Upper lobe of right lung (tissue), 1 donor: ENCODE results near the gene MEGF6. TPM values are rescaled to one million over a fixed set of nuclear protein-coding genes. Genes with fewer than 3 reads are reported as not detected.
A peak's percentile ranks its signal among the peaks of the same experiment; 100 is the strongest.

ENCODE experiments used
- ATAC-seq: fragments of 200-7000 bp; cut with Tn5 transposase; one replicate; pipeline ENCODE4 v1.9.1; 2020; ENCODE audit warnings: mild to moderate bottlenecking, moderate library complexity
- DNase-seq: peaks from one replicate; pipeline ENCODE4 v3.0.0-alpha.2; 2020
- H3K27ac ChIP-seq: fragments of 200-600 bp; one replicate; pipeline ENCODE4 v1.8.0; 2022
- H3K27me3 ChIP-seq: fragments of 200-600 bp; one replicate; pipeline ENCODE4 v1.8.0; 2022; ENCODE audit warnings: mild to moderate bottlenecking
- H3K36me3 ChIP-seq: fragments of 200-600 bp; one replicate; pipeline ENCODE4 v1.8.0; 2022
- H3K4me1 ChIP-seq: fragments of 200-600 bp; one replicate; pipeline ENCODE4 v1.8.0; 2022
- H3K4me3 ChIP-seq: fragments of 200-600 bp; one replicate; pipeline ENCODE4 v1.8.0; 2022; ENCODE audit warnings: mild to moderate bottlenecking
- H3K9me3 ChIP-seq: fragments of 200-600 bp; one replicate; pipeline ENCODE4 v1.8.0; 2022
- CTCF ChIP-seq: fragments of 200-600 bp; IDR thresholded peaks from one replicate; pipeline ENCODE4 v1.8.0; 2022; ENCODE audit warnings: antibody characterized with exemption
- intact Hi-C: fragments of 100-400 bp; cut with DNase I; formaldehyde crosslinking; loops from one replicate; pipeline ENCODE4 v1.11.0; 2022
- total RNA-seq: library from RNA; stranded (reverse); fragmentation: NEBNext Ultra II Directional; extraction: Animal tissue kit (Norgen Biotek cat#: 25700); gene quantifications from one replicate; pipeline ENCODE4 v1.2.1, GENCODE V29; 2021
- donor health status: DM: no; HTN: yes; CAD: no; lungs with severe emphysema.

The MEGF6 gene
- total RNA-seq, 1 donor from 2014 or later = 96.6 TPM

DNA sequence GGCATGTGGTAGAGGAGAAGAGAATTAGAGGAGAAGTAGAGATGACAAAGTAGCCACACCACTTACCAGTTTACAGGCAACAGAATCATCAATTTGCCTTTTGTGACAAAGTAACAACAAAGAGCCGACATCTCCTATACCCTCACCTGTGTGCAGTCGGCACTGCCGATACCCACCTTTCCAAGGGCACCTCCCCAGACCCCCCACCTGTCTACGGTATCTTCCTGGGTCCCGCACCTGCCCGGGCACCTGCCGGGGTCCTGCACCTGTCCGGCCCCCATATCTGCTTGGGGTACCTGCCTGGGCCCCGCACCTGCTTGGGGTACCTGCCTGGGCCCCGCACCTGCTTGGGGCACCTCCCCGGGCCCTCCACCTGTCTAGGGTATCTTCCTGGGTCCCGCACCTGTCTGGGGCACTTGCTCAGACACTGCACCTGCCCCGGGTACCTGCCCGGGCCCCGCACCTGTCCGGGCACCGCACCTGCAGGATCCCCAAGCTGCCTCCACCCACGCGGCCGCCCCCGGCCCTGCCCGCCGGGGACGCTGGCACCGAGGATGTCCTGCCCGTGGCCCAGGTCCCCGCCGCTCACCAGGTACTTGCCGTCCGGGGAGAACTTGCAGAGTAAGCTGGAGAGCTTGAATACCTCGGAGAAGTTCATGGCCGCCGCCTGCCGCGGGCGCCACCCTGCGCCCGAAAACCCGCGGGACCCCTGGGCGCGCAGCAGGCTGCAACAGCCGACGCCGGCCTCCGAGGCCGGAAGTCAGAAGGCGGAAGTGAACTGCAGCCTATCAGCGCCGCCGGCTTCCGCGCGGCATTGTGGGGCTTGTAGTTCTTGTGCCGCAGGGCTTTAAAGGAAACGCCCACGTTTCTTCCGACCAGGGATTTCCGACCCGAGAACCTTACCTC lies 38.3 kb upstream of the MEGF6 start, which contains the start of gene WRAP73:
Gene WRAP73 (minus strand): TSS at position 762 of the 906 bp plus-strand sequence. CDS start 104 bp downstream, at position 658.
- Histone ChIP-seq H3K27ac (peak within 1 kb of the TSS; percentile 47), H3K27me3 (peaks cover 33% of the 10 kb centered on the region), H3K36me3 (peaks cover 20% of the 10 kb centered on the region), H3K4me3 (peak within 1 kb of the TSS; percentile 99), H3K9me3 (no peaks in the 10 kb centered on the region), H3K4me1 (peaks cover 38% of the 10 kb centered on the region)
- peak; percentile 96 for ATAC-seq
- intact Hi-C loops = no loop called here
- peak; percentile 95 for DNase-seq
- TF ChIP-seq CTCF = peak; percentile 41

DNA sequence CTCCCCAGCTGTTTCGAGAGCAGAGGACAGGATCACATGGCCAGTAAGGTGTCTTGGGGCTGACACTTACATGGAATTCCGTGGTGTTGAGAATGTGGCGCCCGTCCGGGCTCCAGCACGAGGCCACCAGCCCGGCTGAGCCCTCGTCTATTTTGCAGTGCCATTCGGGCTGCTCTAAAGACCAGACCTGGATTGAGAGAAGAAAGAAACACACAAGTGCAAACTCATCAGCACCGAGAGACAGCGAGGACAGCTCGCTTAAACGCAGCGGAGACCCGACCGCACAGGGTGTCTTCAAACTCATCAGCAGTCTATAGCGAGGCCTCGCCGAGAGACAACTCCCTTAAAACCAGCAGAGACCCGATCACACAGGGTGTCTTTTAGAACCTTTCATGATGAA lies 35.3 kb upstream of the MEGF6 start:
- H3K4me3 ChIP-seq = no peak overlapping the region
- TF ChIP-seq CTCF = no peak
- intact Hi-C loops = no loop called here
- peaks cover 28% of the 10 kb centered on the region for H3K36me3 ChIP-seq
- DNase-seq (peak; percentile 23), ATAC-seq (no peak)
- peaks cover 13% of the 10 kb centered on the region for H3K27me3 ChIP-seq
- H3K27ac ChIP-seq = no peak overlapping the region
- peaks cover 28% of the 10 kb centered on the region for H3K4me1 ChIP-seq
- H3K9me3 ChIP-seq = no peaks in the 10 kb centered on the region

GRCh38 chr1:3645666-3646355 lies 34.5 kb upstream of the MEGF6 start:
- Histone ChIP-seq H3K9me3 (no peaks in the 10 kb centered on the region), H3K27ac (no peak overlapping the region), H3K4me3 (no peak overlapping the region), H3K36me3 (peaks cover 28% of the 10 kb centered on the region), H3K27me3 (peaks cover 5% of the 10 kb centered on the region), H3K4me1 (peaks cover 20% of the 10 kb centered on the region)
- intact Hi-C loops = no loop called here
- ATAC-seq = no peak
- DNase-seq = peak; percentile 39
- TF ChIP-seq CTCF = no peak

GRCh38 chr1:3645247-3645646 lies 33.9 kb upstream of the MEGF6 start:
- Histone ChIP-seq H3K27ac (no peak overlapping the region), H3K4me3 (no peak overlapping the region), H3K27me3 (no peaks in the 10 kb centered on the region), H3K4me1 (peaks cover 14% of the 10 kb centered on the region), H3K9me3 (no peaks in the 10 kb centered on the region), H3K36me3 (peaks cover 28% of the 10 kb centered on the region)
- ATAC-seq (no peak), DNase-seq (peak; percentile 52)
- TF ChIP-seq CTCF = no peak
- intact Hi-C loops = no loop called here

DNA sequence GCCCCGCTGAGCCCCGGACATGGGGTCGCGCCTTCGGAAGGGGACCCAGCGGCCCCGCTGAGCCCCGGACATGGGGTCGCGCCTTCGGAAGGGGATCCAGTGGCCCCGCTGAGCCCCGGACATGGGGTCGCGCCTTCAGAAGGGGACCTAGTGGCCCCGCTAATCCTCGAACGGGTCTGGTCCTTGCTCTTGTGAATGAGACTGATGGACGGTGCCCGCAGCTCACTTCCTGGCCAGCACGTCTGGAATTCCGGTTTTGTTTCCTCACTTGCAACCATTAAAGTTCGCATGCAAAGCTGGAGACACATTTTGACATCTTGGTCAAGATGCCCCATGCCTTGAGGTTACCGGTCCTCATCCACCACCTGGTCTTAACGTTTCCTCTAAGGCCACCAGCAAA lies 33.0 kb upstream of the MEGF6 start:
- H3K27me3 ChIP-seq = no peaks in the 10 kb centered on the region
- DNase-seq (no peak), ATAC-seq (no peak)
- intact Hi-C loops = no loop called here
- no peak for TF ChIP-seq CTCF
- H3K4me1 ChIP-seq = peaks cover 11% of the 10 kb centered on the region
- no peak overlapping the region for H3K4me3 ChIP-seq
- no peaks in the 10 kb centered on the region for H3K9me3 ChIP-seq
- H3K27ac ChIP-seq = no peak overlapping the region
- H3K36me3 ChIP-seq = peaks cover 28% of the 10 kb centered on the region
